ENCODE data around the gene FBXO31. TPM values are rescaled to one million over a fixed set of nuclear protein-coding genes. Genes with fewer than 3 reads are reported as not detected.

Gene FBXO31
- total and polyA plus RNA-seq, 12 donors: 15.1 to 94.3 (median 72.4) TPM

DNA sequence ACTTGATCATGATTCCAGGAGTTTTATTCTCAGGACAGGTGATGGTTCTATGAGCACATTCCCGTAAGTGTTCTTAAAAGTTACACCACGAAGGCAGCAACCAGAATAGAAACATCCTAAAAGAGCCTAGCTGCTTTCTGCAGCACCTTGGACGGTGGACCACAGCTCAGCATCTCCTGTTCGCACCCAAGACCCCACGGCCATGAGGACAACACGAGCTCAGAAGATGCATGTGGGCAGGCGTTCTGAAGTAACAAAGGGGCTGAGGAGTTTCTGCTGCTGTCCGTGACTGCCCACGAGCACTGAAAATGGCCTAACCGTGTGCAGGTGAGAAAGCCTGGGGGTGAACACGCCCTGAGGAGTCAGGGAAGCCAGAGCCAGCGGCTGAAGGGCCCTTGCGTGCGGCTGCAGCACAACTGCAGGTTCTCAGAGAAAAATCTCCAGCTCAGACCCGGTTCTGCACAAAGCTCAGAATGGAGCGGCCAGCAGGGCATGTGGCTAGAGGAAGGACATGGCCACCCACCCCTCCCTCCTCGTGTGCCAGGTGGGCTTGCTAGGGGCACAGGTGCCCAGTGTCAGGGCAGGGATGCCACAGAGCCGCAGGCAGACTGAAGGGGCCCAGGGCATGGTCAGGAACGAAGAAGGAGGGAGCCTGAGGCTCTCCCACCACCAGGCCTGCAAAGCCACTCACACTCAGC is 55.6 kb downstream of the FBXO31 start:
- 89 to 90% methylated on average over 19 of the region's 19 CpGs for WGBS, 2 donors
- TF ChIP-seq, protein P1, sequence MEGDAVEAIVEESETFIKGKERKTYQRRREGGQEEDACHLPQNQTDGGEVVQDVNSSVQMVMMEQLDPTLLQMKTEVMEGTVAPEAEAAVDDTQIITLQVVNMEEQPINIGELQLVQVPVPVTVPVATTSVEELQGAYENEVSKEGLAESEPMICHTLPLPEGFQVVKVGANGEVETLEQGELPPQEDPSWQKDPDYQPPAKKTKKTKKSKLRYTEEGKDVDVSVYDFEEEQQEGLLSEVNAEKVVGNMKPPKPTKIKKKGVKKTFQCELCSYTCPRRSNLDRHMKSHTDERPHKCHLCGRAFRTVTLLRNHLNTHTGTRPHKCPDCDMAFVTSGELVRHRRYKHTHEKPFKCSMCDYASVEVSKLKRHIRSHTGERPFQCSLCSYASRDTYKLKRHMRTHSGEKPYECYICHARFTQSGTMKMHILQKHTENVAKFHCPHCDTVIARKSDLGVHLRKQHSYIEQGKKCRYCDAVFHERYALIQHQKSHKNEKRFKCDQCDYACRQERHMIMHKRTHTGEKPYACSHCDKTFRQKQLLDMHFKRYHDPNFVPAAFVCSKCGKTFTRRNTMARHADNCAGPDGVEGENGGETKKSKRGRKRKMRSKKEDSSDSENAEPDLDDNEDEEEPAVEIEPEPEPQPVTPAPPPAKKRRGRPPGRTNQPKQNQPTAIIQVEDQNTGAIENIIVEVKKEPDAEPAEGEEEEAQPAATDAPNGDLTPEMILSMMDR (IDR thresholded peaks at IDR 0.05): no peak
- Histone ChIP-seq H3K9me3 (no peaks in the 10 kb centered on the region), H3K4me3 (no peak overlapping the region), H3K36me3 (peaks cover 0 to 63% (median 21%) of the 10 kb centered on the region in 9 donors), H3K4me1 (peaks cover 0 to 27% (median 5%) of the 10 kb centered on the region in 9 donors), H3K27me3 (no peaks in the 10 kb centered on the region), H3K27ac (peak overlapping the region in 2 of 10 donors; percentile 4 to 27)
- DNase-seq: no peak
- intact Hi-C loops (cut with DNase I): loop anchor here in 2 of 10 donors (5.0 kb wide), 3 partner anchors 39 to 69 kb away; partner anchors contain the start of gene FBXO31 (in 2 of the 2)
- no peak for ATAC-seq

DNA sequence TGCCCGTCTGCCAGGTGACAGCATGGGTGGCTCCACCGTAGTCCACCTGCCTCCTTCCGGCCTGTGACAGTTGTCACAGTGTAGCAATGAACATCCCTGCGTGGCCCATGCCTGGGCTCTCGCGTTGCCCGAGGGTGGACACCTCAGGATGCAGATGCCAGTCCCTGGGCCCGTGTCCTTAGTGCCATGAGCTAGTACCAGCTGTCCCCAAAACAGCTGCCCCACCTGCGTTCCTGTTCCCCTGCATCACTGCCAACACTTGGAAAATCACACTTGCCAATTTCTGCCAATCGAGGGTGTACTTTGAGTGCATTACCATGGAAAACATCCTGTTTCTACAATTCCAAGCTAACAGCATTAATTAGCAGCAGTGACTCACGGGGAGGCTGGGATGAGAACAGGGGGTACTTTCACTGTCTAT is 57.4 kb downstream of the FBXO31 start:
- Histone ChIP-seq H3K9me3 (no peaks in the 10 kb centered on the region), H3K4me1 (peaks cover 0 to 21% (median 5%) of the 10 kb centered on the region in 9 donors), H3K36me3 (peaks cover 0 to 47% (median 14%) of the 10 kb centered on the region in 9 donors), H3K4me3 (no peak overlapping the region), H3K27me3 (no peaks in the 10 kb centered on the region), H3K27ac (peak overlapping the region in 3 of 10 donors; percentile 3 to 22 (median 7))
- 75 to 87% methylated on average over 11 of the region's 11 CpGs for WGBS, 2 donors
- DNase-seq (no peak), ATAC-seq (no peak)
- intact Hi-C loops (cut with DNase I): loop anchor here in 2 of 10 donors (5.0 kb wide), 3 partner anchors 41 to 71 kb away; partner anchors contain the start of gene FBXO31 (in 2 of the 2)
- TF ChIP-seq, protein P1 (IDR thresholded peaks at IDR 0.05): no peak

DNA sequence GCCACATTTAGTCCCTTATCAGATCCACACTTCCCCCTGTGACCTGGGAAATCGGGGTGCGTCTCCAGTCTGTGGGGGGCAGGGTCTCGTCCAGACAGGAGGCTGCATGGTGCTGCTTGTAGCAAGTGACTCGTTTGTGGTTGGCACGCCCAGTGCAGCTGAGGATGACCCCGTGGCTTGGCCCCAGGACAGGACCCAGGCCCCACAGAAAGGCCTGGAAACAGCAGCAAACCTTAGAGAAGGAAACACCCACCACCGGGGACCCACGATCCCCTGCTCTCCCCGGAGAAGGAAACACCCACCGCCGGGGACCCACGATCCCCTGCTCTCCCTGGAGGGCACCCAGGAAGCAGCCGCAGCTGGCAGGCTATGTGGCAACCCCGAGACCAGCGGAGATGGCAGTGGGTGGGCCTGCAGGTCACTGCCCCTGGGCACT is 58.1 kb downstream of the FBXO31 start:
- Histone ChIP-seq H3K4me3 (no peak overlapping the region), H3K27me3 (no peaks in the 10 kb centered on the region), H3K9me3 (no peaks in the 10 kb centered on the region), H3K36me3 (peaks cover 0 to 40% (median 7%) of the 10 kb centered on the region in 9 donors), H3K27ac (no peak overlapping the region), H3K4me1 (peaks cover 0 to 21% (median 5%) of the 10 kb centered on the region in 9 donors)
- no peak for DNase-seq
- no peak for ATAC-seq
- TF ChIP-seq, protein P1 (IDR thresholded peaks at IDR 0.05): no peak
- intact Hi-C loops (cut with DNase I): loop anchor here in 3 of 10 donors (2.0 to 5.0 kb wide), 4 partner anchors 42 to 72 kb away; partner anchors contain the start of gene FBXO31 (in 2 of the 3)
- 67 to 71% methylated on average over 15 of the region's 15 CpGs for WGBS, 2 donors

DNA sequence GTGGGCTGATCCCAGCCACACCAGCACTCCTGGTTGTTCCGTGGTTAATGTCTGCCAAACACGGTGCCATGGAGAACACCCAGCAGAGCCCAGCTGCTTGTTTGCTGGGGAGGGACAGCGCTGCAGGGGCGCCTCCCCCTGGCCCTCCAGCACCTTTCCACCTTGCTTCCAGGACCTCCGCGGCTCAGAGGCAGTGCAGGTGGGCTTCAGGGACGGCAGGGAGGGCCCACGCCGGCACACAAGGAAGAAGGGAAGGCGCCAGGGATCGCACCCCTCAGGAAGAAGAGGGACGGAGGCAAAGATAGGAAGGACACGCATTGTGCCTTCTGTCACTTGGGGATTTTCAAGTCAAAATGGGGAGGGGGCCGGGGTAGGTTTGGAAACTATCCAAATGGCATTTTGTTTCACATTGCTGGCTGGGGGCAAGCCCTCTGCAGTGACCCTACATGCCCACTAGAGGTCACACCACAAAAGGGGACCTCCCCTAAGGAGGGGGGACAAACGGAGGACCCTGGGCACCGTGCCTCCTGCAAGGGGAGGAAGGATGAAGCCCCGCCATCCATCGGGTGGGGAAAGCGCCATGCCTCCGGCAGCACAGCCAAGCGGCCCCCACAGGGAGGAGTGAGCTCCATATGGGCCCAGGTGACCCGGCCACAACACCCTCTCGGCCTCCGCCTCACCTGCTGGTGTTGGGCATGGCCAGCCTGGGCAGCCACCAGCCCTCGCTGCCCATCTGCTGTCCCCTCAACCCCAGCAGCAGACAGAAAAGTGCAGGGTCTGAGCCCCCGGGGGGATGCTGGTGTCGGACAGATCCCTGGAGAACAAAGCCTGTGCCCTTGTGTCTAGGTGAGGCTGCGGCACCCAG is 58.9 kb downstream of the FBXO31 start:
- H3K4me1 ChIP-seq: peaks cover 0 to 21% (median 5%) of the 10 kb centered on the region in 9 donors
- H3K4me3 ChIP-seq: no peak overlapping the region
- WGBS, 2 donors: 46 to 49% methylated on average over 28 of the region's 28 CpGs
- H3K27ac ChIP-seq: no peak overlapping the region
- ATAC-seq: peak; percentile 48 to 75 (median 60)
- peaks cover 0 to 32% (median 0%) of the 10 kb centered on the region in 9 donors for H3K36me3 ChIP-seq
- peak in 1 of 2 donors; percentile 38 for DNase-seq
- H3K9me3 ChIP-seq: no peaks in the 10 kb centered on the region
- intact Hi-C loops (cut with DNase I): loop anchor here in 7 of 10 donors (2.0 to 5.0 kb wide), 5 partner anchors 43 to 73 kb away; partner anchors contain the start of genes FBXO31 (in 5 of the 7) and MAP1LC3B (in 1 of the 7)
- no peaks in the 10 kb centered on the region for H3K27me3 ChIP-seq
- TF ChIP-seq, protein P1 (IDR thresholded peaks at IDR 0.05): peak; percentile 75 to 92 (median 81)

Data from heart right ventricle (tissue), 16 donors.